ENCODE measurements around the gene ADRB2. TPM values are rescaled to one million over a fixed set of nuclear protein-coding genes. Genes with fewer than 3 reads are reported as not detected.

The ADRB2 gene
- total RNA-seq, 4 donors from 2014 or later: 2.8 to 11.8 (median 4.5) TPM

DNA sequence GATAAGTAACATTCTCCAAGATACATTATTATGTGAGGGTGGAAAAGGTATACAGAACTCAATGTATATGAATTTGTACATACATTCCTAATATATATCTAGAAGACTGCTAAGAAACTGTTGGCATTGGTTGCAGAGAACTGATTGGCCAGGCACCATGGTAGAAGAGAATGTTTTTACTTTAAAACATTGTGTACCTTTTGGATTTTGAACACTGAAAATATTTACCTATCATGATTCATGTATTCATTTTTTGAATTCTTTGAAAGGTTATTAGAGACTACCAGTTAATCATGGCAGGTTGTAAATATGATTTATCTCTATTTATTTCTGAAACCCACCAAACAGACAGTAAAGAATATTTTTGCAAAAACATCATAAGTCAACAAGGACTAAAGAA, 41.2 kb upstream of the ADRB2 start:
- no peaks in the 10 kb centered on the region for H3K36me3 ChIP-seq
- H3K27ac ChIP-seq: no peak overlapping the region
- no peaks in the 10 kb centered on the region for H3K27me3 ChIP-seq
- no peaks in the 10 kb centered on the region for H3K4me1 ChIP-seq
- no peak overlapping the region for H3K4me3 ChIP-seq
- ATAC-seq: no peak
- TF ChIP-seq, protein P1, sequence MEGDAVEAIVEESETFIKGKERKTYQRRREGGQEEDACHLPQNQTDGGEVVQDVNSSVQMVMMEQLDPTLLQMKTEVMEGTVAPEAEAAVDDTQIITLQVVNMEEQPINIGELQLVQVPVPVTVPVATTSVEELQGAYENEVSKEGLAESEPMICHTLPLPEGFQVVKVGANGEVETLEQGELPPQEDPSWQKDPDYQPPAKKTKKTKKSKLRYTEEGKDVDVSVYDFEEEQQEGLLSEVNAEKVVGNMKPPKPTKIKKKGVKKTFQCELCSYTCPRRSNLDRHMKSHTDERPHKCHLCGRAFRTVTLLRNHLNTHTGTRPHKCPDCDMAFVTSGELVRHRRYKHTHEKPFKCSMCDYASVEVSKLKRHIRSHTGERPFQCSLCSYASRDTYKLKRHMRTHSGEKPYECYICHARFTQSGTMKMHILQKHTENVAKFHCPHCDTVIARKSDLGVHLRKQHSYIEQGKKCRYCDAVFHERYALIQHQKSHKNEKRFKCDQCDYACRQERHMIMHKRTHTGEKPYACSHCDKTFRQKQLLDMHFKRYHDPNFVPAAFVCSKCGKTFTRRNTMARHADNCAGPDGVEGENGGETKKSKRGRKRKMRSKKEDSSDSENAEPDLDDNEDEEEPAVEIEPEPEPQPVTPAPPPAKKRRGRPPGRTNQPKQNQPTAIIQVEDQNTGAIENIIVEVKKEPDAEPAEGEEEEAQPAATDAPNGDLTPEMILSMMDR (IDR thresholded peaks at IDR 0.05): no peak
- TF ChIP-seq POLR2A (IDR thresholded peaks at IDR 0.05) (no peak), EP300 (IDR thresholded peaks at IDR 0.05) (no peak), POLR2AphosphoS5 (IDR thresholded peaks at IDR 0.05) (no peak)
- H3K9me3 ChIP-seq: no peaks in the 10 kb centered on the region

DNA sequence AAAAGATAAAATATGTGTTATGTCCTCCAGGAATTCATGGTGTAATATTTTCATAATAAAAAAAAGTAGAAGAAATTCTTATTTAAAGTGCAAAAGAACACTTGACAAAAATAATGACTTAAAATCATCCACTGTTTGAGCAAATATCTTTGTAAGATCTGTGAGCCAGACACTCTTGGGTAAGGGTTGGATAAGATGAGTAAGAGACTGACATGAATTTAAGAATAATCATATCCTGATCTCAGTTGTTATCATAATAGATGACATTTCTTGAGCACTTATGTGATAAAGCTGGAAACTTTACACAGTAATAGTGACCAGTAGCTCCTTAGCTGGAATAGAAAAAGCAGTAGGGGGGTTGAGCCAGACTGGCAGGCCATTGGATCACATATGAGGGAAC, 40.0 kb upstream of the ADRB2 start:
- no peak overlapping the region for H3K27ac ChIP-seq
- no peak for ATAC-seq
- H3K4me1 ChIP-seq: no peaks in the 10 kb centered on the region
- no peaks in the 10 kb centered on the region for H3K9me3 ChIP-seq
- H3K36me3 ChIP-seq: no peaks in the 10 kb centered on the region
- TF ChIP-seq POLR2AphosphoS5 (IDR thresholded peaks at IDR 0.05) (no peak), EP300 (IDR thresholded peaks at IDR 0.05) (no peak), POLR2A (IDR thresholded peaks at IDR 0.05) (no peak)
- TF ChIP-seq, protein P1 (IDR thresholded peaks at IDR 0.05): no peak
- no peaks in the 10 kb centered on the region for H3K27me3 ChIP-seq
- no peak overlapping the region for H3K4me3 ChIP-seq

DNA sequence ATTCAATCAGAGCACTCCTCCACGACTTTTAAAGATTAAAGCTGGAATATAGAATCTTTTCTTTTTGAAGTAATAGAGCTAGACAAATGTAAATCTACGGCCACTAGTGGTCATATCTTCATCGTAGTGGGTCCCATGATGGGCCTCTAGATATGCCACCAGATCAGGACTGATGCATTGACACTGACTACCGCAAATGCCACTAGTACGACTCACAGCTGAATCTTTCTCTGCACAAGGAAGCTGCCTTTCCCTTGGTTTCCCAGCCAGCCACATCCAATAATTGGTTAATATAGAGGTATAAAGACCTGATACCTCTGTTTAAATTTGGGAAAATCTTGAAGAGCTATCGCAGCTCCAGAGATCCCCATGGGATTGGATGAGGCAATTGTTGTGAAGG, 37.8 kb upstream of the ADRB2 start:
- no peaks in the 10 kb centered on the region for H3K9me3 ChIP-seq
- ATAC-seq: no peak
- H3K4me3 ChIP-seq: no peak overlapping the region
- TF ChIP-seq POLR2AphosphoS5 (IDR thresholded peaks at IDR 0.05) (no peak), EP300 (IDR thresholded peaks at IDR 0.05) (no peak), POLR2A (IDR thresholded peaks at IDR 0.05) (no peak)
- TF ChIP-seq, protein P1 (IDR thresholded peaks at IDR 0.05): no peak
- H3K36me3 ChIP-seq: no peaks in the 10 kb centered on the region
- no peak overlapping the region for H3K27ac ChIP-seq
- no peaks in the 10 kb centered on the region for H3K4me1 ChIP-seq
- no peaks in the 10 kb centered on the region for H3K27me3 ChIP-seq
- WGBS, 2 donors (ENCODE audit: low coverage in 1 of 2): 88 to 100% methylated on average over 2 to 5 of the region's 6 CpGs

DNA sequence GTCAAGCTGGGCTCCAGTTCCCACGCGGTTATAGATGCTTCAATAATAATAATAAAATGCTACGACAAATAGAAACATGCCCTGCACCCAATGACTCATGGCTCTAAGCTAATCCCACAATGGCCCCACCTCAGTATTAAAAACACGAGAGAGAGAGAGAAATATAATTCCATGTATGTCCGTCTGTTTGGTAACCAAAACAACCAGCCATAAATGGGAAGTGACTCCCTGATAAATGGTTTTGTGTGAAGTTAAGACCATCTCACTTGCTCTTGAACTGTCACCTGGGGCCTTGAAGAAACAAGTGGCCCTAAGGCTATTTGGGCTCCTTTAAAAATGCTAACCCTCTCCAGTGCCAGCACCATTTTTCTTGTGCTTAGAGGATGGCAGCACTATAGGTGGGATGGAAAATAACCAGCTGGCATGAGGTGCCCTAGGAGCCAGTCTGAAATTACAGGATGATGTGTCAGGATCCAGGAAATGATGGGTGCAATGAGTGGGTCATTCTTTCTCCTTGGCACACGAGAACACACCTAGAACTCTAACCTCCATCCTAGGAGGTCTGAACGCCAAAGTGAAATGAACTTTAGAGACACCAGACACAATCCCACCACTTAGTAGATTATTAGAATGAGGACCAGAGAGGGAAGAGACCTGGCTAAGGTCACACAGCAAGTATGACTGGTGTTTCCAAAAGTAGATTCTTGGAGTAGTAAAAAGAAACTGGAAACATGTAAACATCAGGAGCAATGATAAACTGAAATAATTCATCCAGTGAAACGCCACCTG, 35.7 kb upstream of the ADRB2 start:
- 78 to 79% methylated on average over 6 to 8 of the region's 8 CpGs for WGBS, 2 donors (ENCODE audit: low coverage in 1 of 2)
- no peak for ATAC-seq
- Histone ChIP-seq H3K4me1 (no peaks in the 10 kb centered on the region), H3K27ac (no peak overlapping the region), H3K9me3 (no peaks in the 10 kb centered on the region), H3K27me3 (no peaks in the 10 kb centered on the region), H3K4me3 (no peak overlapping the region), H3K36me3 (no peaks in the 10 kb centered on the region)
- TF ChIP-seq EP300 (IDR thresholded peaks at IDR 0.05) (no peak), POLR2A (IDR thresholded peaks at IDR 0.05) (no peak), POLR2AphosphoS5 (IDR thresholded peaks at IDR 0.05) (no peak)
- TF ChIP-seq, protein P1 (IDR thresholded peaks at IDR 0.05): no peak

DNA sequence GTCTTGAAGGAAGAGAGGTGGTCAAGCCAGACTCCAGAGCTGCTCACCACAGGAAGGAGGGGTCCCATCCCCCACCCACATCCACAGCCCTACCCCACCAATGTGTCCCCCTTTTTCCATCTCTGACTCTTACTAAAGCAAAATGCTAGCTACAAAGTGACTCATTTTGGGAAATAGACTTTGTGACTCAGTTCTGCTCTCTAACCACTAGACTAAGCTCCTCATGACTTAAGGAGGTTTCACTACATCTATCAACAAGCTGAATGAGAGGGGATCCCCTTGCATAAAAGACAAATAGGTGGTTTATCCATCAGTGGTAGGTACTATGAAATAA, 35.1 kb upstream of the ADRB2 start:
- ATAC-seq: no peak
- Histone ChIP-seq H3K4me1 (no peaks in the 10 kb centered on the region), H3K27me3 (no peaks in the 10 kb centered on the region), H3K4me3 (no peak overlapping the region), H3K27ac (no peak overlapping the region), H3K36me3 (no peaks in the 10 kb centered on the region), H3K9me3 (no peaks in the 10 kb centered on the region)
- TF ChIP-seq, protein P1 (IDR thresholded peaks at IDR 0.05): no peak
- no peak for TF ChIP-seq POLR2AphosphoS5 (IDR thresholded peaks at IDR 0.05)
- no peak for TF ChIP-seq EP300 (IDR thresholded peaks at IDR 0.05)
- TF ChIP-seq POLR2A (IDR thresholded peaks at IDR 0.05): no peak

Data from gastroesophageal sphincter (tissue), 4 donors.